Ishikawa (cell line): Measurements from ENCODE around the gene SLC2A8.

Experiments used
- CREB1 ChIP-seq: IDR thresholded peaks from 2 replicates; pipeline ENCODE4 v1.6.1; 2012; ENCODE audit warnings: low read depth
- EGR1 ChIP-seq: IDR thresholded peaks from 2 replicates; pipeline ENCODE4 v1.6.1; 2012
- EP300 ChIP-seq: IDR thresholded peaks from 2 replicates; pipeline ENCODE4 v1.6.1; 2012; ENCODE audit warnings: borderline replicate concordance
- FOXM1 ChIP-seq: IDR thresholded peaks from 2 replicates; pipeline ENCODE4 v1.6.1; 2012; ENCODE audit warnings: low read depth, borderline replicate concordance
- MAX ChIP-seq: IDR thresholded peaks from 2 replicates; pipeline ENCODE4 v1.6.1; 2012
- NFIC ChIP-seq: IDR thresholded peaks from 2 replicates; pipeline ENCODE4 v1.6.1; 2012
- RAD21 ChIP-seq: IDR thresholded peaks from 2 replicates; pipeline ENCODE4 v1.6.1; 2012; ENCODE audit warnings: low read depth
- REST ChIP-seq: IDR thresholded peaks from 2 replicates; pipeline ENCODE4 v1.6.1; 2012; ENCODE audit warnings: low read depth, mild to moderate bottlenecking
- TAF1 ChIP-seq: IDR thresholded peaks from 2 replicates; pipeline ENCODE4 v1.6.1; 2012; ENCODE audit warnings: low read depth, mild to moderate bottlenecking
- TCF12 ChIP-seq: IDR thresholded peaks from 2 replicates; pipeline ENCODE4 v1.6.1; 2012; ENCODE audit warnings: low read depth
- TEAD4 ChIP-seq: IDR thresholded peaks from 2 replicates; pipeline ENCODE4 v1.6.1; 2012
- USF1 ChIP-seq: IDR thresholded peaks from 2 replicates; pipeline ENCODE4 v1.6.1; 2012
- YY1 ChIP-seq: IDR thresholded peaks from 2 replicates; pipeline ENCODE4 v1.6.1; 2012; ENCODE audit warnings: low read depth

GRCh38 chr9:127361561-127361960 is 35.4 kb upstream of the SLC2A8 start:
- TF ChIP-seq REST (no peak), TEAD4 (no peak), YY1 (no peak), CREB1 (no peak), EGR1 (no peak), RAD21 (no peak), USF1 (no peak), EP300 (no peak), TCF12 (no peak), TAF1 (no peak), MAX (no peak), FOXM1 (no peak), NFIC (no peak)
